Progenitor cell of endocrine pancreas (in vitro differentiated cells): ENCODE results near the gene C1orf174. TPM values are rescaled to one million over a fixed set of nuclear protein-coding genes. Genes with fewer than 3 reads are reported as not detected.

Experiments used
- DNase-seq: peaks from one replicate; pipeline ENCODE4 v3.0.0; 2021; ENCODE audit warnings: low spot score; ENCODE audit not compliant: unreplicated experiment
- H3K27ac Mint-ChIP-seq: 2 replicates; pipeline ENCODE4 v1.8.0; 2021; ENCODE audit warnings: mild to moderate bottlenecking, moderate library complexity, mixed read lengths
- H3K27me3 Mint-ChIP-seq: 2 replicates; pipeline ENCODE4 v1.8.0; 2021; ENCODE audit warnings: mixed read lengths
- H3K36me3 Mint-ChIP-seq: 2 replicates; pipeline ENCODE4 v1.8.0; 2022; ENCODE audit warnings: mixed read lengths; ENCODE audit not compliant: insufficient read depth
- H3K4me1 Mint-ChIP-seq: 2 replicates; pipeline ENCODE4 v1.8.0; 2021; ENCODE audit warnings: low read depth, mixed read lengths
- H3K4me3 Mint-ChIP-seq: 2 replicates; pipeline ENCODE4 v1.8.0; 2021; ENCODE audit warnings: low read depth, mild to moderate bottlenecking, moderate library complexity, mixed read lengths
- H3K9me3 Mint-ChIP-seq: 2 replicates; pipeline ENCODE4 v1.8.0; 2021; ENCODE audit warnings: low read depth, mixed read lengths
- total RNA-seq: library from RNA; stranded (reverse); gene quantifications from 2 replicates; pipeline ENCODE4 v1.2.1, GENCODE V29; 2021
- TF ChIP-seq, protein P1 (sequence below): fragments of 200-600 bp; sonication (generic); IDR thresholded peaks from one replicate; pipeline ENCODE4 v1.5.0; 2021; ENCODE audit warnings: antibody characterized with exemption, mild to moderate bottlenecking; ENCODE audit not compliant: unreplicated experiment

The C1orf174 gene
- total RNA-seq, 1 donor from 2014 or later, result 26.9 TPM

DNA sequence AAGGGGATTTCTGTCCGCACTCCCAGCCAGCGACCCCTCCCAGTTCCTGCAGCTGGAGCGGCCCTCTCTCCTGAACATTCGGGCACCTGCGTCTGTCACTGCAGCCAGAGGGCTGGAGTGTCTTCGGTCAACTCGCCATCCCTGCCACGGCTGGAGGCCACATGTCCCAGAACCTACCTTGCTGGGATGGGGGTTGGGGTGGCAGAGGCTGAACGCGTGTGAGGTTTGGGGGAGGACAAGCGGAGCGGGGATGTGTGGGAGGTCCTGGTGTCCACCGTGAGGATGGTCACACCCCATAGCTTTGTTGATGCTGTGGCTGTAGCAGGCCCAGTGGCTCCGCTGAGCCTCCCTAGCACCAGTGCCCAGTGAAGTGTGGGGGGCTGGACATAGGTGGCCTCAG, 14.8 kb upstream of the C1orf174 start:
- no peaks in the 10 kb centered on the region for H3K36me3 Mint-ChIP-seq
- DNase-seq, result no peak
- TF ChIP-seq, protein P1, sequence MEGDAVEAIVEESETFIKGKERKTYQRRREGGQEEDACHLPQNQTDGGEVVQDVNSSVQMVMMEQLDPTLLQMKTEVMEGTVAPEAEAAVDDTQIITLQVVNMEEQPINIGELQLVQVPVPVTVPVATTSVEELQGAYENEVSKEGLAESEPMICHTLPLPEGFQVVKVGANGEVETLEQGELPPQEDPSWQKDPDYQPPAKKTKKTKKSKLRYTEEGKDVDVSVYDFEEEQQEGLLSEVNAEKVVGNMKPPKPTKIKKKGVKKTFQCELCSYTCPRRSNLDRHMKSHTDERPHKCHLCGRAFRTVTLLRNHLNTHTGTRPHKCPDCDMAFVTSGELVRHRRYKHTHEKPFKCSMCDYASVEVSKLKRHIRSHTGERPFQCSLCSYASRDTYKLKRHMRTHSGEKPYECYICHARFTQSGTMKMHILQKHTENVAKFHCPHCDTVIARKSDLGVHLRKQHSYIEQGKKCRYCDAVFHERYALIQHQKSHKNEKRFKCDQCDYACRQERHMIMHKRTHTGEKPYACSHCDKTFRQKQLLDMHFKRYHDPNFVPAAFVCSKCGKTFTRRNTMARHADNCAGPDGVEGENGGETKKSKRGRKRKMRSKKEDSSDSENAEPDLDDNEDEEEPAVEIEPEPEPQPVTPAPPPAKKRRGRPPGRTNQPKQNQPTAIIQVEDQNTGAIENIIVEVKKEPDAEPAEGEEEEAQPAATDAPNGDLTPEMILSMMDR, result no peak
- no peaks in the 10 kb centered on the region for H3K9me3 Mint-ChIP-seq
- peaks cover 18% of the 10 kb centered on the region for H3K27me3 Mint-ChIP-seq
- no peak overlapping the region for H3K4me3 Mint-ChIP-seq
- H3K4me1 Mint-ChIP-seq, result peaks cover 1% of the 10 kb centered on the region
- no peak overlapping the region for H3K27ac Mint-ChIP-seq

DNA sequence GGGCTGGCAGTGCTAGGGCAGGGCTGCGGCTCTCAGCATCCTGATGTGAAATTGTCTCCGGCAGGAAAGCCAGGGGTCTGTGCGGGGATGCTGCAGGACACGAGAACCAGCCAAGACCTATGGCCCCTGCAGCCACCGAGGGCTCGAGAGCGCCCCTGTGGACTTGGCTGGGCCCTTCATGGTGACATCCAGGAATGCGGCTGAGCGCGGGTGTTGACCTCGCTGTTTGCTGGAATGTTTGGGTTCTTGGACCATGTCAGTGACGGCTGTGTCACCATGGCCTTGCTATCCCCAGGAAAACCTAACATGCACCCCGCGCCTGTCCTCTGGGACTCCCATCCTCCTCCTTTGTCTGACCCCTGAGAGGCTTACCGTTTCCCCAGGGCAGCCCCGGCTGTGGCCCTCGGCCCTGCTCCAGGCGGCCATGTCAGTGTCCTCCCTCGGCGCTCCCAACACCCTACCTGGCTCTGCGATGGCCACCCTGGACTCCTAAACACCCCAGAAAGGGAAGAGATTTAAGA, 14.3 kb upstream of the C1orf174 start:
- Mint-ChIP-seq H3K9me3 (no peaks in the 10 kb centered on the region), H3K4me1 (peaks cover 1% of the 10 kb centered on the region), H3K4me3 (no peak overlapping the region), H3K36me3 (no peaks in the 10 kb centered on the region), H3K27ac (no peak overlapping the region), H3K27me3 (peaks cover 18% of the 10 kb centered on the region)
- TF ChIP-seq, protein P1, result no peak
- no peak for DNase-seq

GRCh38 chr1:3912809-3913685, 13.0 kb upstream of the C1orf174 start:
- DNase-seq, result no peak
- TF ChIP-seq, protein P1, result no peak
- Mint-ChIP-seq H3K27ac (no peak overlapping the region), H3K4me3 (no peak overlapping the region), H3K36me3 (no peaks in the 10 kb centered on the region), H3K27me3 (peaks cover 21% of the 10 kb centered on the region), H3K4me1 (peaks cover 1% of the 10 kb centered on the region), H3K9me3 (no peaks in the 10 kb centered on the region)

GRCh38 chr1:3911981-3912808, 12.1 kb upstream of the C1orf174 start:
- H3K4me1 Mint-ChIP-seq, result peaks cover 1% of the 10 kb centered on the region
- H3K9me3 Mint-ChIP-seq, result no peaks in the 10 kb centered on the region
- H3K27ac Mint-ChIP-seq, result no peak overlapping the region
- DNase-seq, result no peak
- TF ChIP-seq, protein P1, result no peak
- H3K4me3 Mint-ChIP-seq, result no peak overlapping the region
- H3K36me3 Mint-ChIP-seq, result no peaks in the 10 kb centered on the region
- H3K27me3 Mint-ChIP-seq, result peaks cover 21% of the 10 kb centered on the region
